Urinary bladder (tissue), 4 donors: Measurements from ENCODE around the gene PRKG1. TPM values are rescaled to one million over a fixed set of nuclear protein-coding genes. Genes with fewer than 3 reads are reported as not detected.
"Not testable (repeated sequence)": the region's sequence is repeated elsewhere in the genome, so short reads cannot be mapped to it uniquely, and the experiment has no call there.

ENCODE experiments used
- DNase-seq: peaks from one replicate; pipeline ENCODE4 v3.0.0-alpha.2; 2015; ENCODE audit errors: extremely low spot score
- H3K27ac ChIP-seq: one replicate; pipeline ENCODE4 v1.5.1; 2013; ENCODE audit warnings: low read depth, mild to moderate bottlenecking, moderate library complexity
- H3K36me3 ChIP-seq: one replicate; pipeline ENCODE4 v1.6.1; 2013; ENCODE audit warnings: mild to moderate bottlenecking, moderate library complexity; ENCODE audit not compliant: insufficient read depth
- H3K4me1 ChIP-seq: one replicate; pipeline ENCODE4 v1.6.1; 2013; ENCODE audit warnings: mild to moderate bottlenecking, moderate library complexity; ENCODE audit not compliant: insufficient read depth
- H3K4me3 ChIP-seq: one replicate; pipeline ENCODE4 v1.5.1; 2013; ENCODE audit warnings: low read depth, low read length
- WGBS: extraction: QIAGEN DNeasy Blood & Tissue Kit; methylation state at CpG from one replicate; pipeline ENCODE4 v1.1.7; 2013; 5-methylcytosine and 5-hydroxymethylcytosine counted together
- polyA plus RNA-seq: library from polyadenylated mRNA; stranded (reverse); fragments of 200-250 nt; gene quantifications from one replicate; pipeline ENCODE4 v1.2.3, GENCODE V29; 2013
- total RNA-seq: library from RNA; depleted of rRNA; stranded (reverse); fragments of >200 nt; gene quantifications from one replicate; pipeline ENCODE4 v1.2.3, GENCODE V29; 2014
- donor health status: healthy with polysubstance abuse.
- donor health status: healthy.

Gene PRKG1
- total and polyA plus RNA-seq, 2 donors, result 17.1 to 126 TPM

GRCh38 chr10:51144161-51144781, 70.0 kb downstream of the PRKG1 start:
- H3K4me1 ChIP-seq, result no peaks in the 10 kb centered on the region
- 89% methylated on average over 1 of the region's 1 CpG for WGBS

GRCh38 chr10:51145375-51145774, 71.1 kb downstream of the PRKG1 start:
- Histone ChIP-seq H3K4me3 (no peak overlapping the region), H3K27ac (no peak overlapping the region), H3K4me1 (no peaks in the 10 kb centered on the region), H3K36me3 (no peaks in the 10 kb centered on the region)
- 55% methylated on average over 7 of the region's 7 CpGs for WGBS
- DNase-seq, result no peak

More at GRCh38 chr10:51144161-51144781, 70.0 kb downstream of the PRKG1 start:
- H3K4me3 ChIP-seq, result no peak overlapping the region
- H3K27ac ChIP-seq, result no peak overlapping the region
- no peak for DNase-seq
- no peaks in the 10 kb centered on the region for H3K36me3 ChIP-seq

- 95% methylated on average over 2 of the region's 2 CpGs for WGBS
- no peak for DNase-seq
- no peaks in the 10 kb centered on the region for H3K36me3 ChIP-seq
- H3K27ac ChIP-seq, result no peak overlapping the region
- H3K4me1 ChIP-seq, result no peaks in the 10 kb centered on the region
- H3K4me3 ChIP-seq, result no peak overlapping the region
Observed at GRCh38 chr10:51147644-51148399, 73.5 kb downstream of the PRKG1 start.

- 86% methylated on average over 4 of the region's 4 CpGs for WGBS
- H3K4me1 ChIP-seq, result no peaks in the 10 kb centered on the region
- H3K4me3 ChIP-seq, result no peak overlapping the region
- no peak overlapping the region for H3K27ac ChIP-seq
- no peak for DNase-seq
- H3K36me3 ChIP-seq, result no peaks in the 10 kb centered on the region
Observed at GRCh38 chr10:51156926-51157325, 82.6 kb downstream of the PRKG1 start.

- no peak for DNase-seq
- Histone ChIP-seq H3K4me3 (no peak overlapping the region), H3K36me3 (no peaks in the 10 kb centered on the region), H3K4me1 (no peaks in the 10 kb centered on the region), H3K27ac (no peak overlapping the region)
- WGBS, result 93% methylated on average over 3 of the region's 3 CpGs
Observed at GRCh38 chr10:51158832-51159231, 84.5 kb downstream of the PRKG1 start.

GRCh38 chr10:51159841-51160240, 85.6 kb downstream of the PRKG1 start:
- WGBS, result 97% methylated on average over 1 of the region's 1 CpG
- H3K36me3 ChIP-seq, result no peaks in the 10 kb centered on the region
- H3K4me1 ChIP-seq, result no peaks in the 10 kb centered on the region
- DNase-seq, result no peak
- H3K27ac ChIP-seq, result no peak overlapping the region
- H3K4me3 ChIP-seq, result no peak overlapping the region

GRCh38 chr10:51162002-51162401, 87.7 kb downstream of the PRKG1 start:
- Histone ChIP-seq H3K36me3 (peaks cover under 1% of the 10 kb centered on the region), H3K4me3 (no peak overlapping the region), H3K27ac (no peak overlapping the region), H3K4me1 (no peaks in the 10 kb centered on the region)
- DNase-seq, result no peak
- 40% methylated on average over 1 of the region's 1 CpG for WGBS

- WGBS, result 95% methylated on average over 30 of the region's 30 CpGs
- not testable (repeated sequence) for H3K36me3 ChIP-seq, DNase-seq, H3K27ac ChIP-seq, H3K4me3 ChIP-seq, H3K4me1 ChIP-seq
Observed at GRCh38 chr10:51163380-51164049, 89.2 kb downstream of the PRKG1 start.

- no peak overlapping the region for H3K27ac ChIP-seq
- no peaks in the 10 kb centered on the region for H3K4me1 ChIP-seq
- WGBS, result 85% methylated on average over 2 of the region's 2 CpGs
- DNase-seq, result no peak
- H3K36me3 ChIP-seq, result peaks cover 1% of the 10 kb centered on the region
- H3K4me3 ChIP-seq, result no peak overlapping the region
Observed at GRCh38 chr10:51168086-51168815, 94.0 kb downstream of the PRKG1 start.

GRCh38 chr10:51169111-51169510, 94.8 kb downstream of the PRKG1 start:
- no peak overlapping the region for H3K27ac ChIP-seq
- DNase-seq, result no peak
- no peak overlapping the region for H3K4me3 ChIP-seq
- WGBS, result 57% methylated on average over 1 of the region's 1 CpG
- H3K4me1 ChIP-seq, result no peaks in the 10 kb centered on the region
- peaks cover 1% of the 10 kb centered on the region for H3K36me3 ChIP-seq

- Histone ChIP-seq H3K36me3 (peaks cover 1% of the 10 kb centered on the region), H3K4me3 (no peak overlapping the region), H3K27ac (peak overlapping the region; percentile 23), H3K4me1 (no peaks in the 10 kb centered on the region)
- 96% methylated on average over 2 of the region's 2 CpGs for WGBS
- DNase-seq, result no peak
Observed at GRCh38 chr10:51170518-51171245, 96.4 kb downstream of the PRKG1 start.

GRCh38 chr10:51171946-51172345, 97.7 kb downstream of the PRKG1 start:
- H3K4me3 ChIP-seq, result no peak overlapping the region
- H3K27ac ChIP-seq, result no peak overlapping the region
- H3K4me1 ChIP-seq, result no peaks in the 10 kb centered on the region
- WGBS, result 89% methylated on average over 2 of the region's 2 CpGs
- H3K36me3 ChIP-seq, result peaks cover 1% of the 10 kb centered on the region
- no peak for DNase-seq
